H1 (cell line): ENCODE results near the gene GRIK2. TPM values are rescaled to one million over a fixed set of nuclear protein-coding genes. Genes with fewer than 3 reads are reported as not detected.
A peak's percentile ranks its signal among the peaks of the same experiment; 100 is the strongest.

Experiments
- CTCF ChIA-PET: fragments of 300-600 bp; sonication (Branson Sonifier 250); formaldehyde crosslinking; loops from one replicate; lab custom pipeline; 2021; ENCODE audit not compliant: partially characterized antibody; lab: Charles Lee
- POLR2A ChIA-PET: fragments of 300-600 bp; sonication (Branson Sonifier 250); formaldehyde crosslinking; loops from one replicate; lab custom pipeline; 2021; ENCODE audit warnings: inconsistent platforms; ENCODE audit not compliant: partially characterized antibody; lab: Charles Lee
- DNase-seq, 2 experiments: peaks; one replicate each; pipeline versions ENCODE4 v3.0.0 to v3.0.0-alpha.2; 2010 to 2022; ENCODE audit warnings: low spot score in 2 of 2, low read depth in 1 of 2, mixed read lengths in 1 of 2
- FAIRE-seq: peaks from 2 replicates; lab custom pipeline; 2011; peaks lifted over from hg19 to GRCh38; lab: Jason Lieb, UNC
- H2AFZ ChIP-seq: 2 replicates; pipeline ENCODE4 v1.8.1; 2012; ENCODE audit warnings: low read length, inconsistent platforms
- H2AK5ac ChIP-seq: 2 replicates; pipeline ENCODE4 v1.6.1; 2013; ENCODE audit warnings: low read depth, low read length
- H2BK120ac ChIP-seq: replicated peaks from 2 replicates; pipeline ENCODE3; 2013; ENCODE audit warnings: low read depth, low read length, inconsistent platforms
- H2BK12ac ChIP-seq: 2 replicates; pipeline ENCODE4 v1.6.1; 2013; ENCODE audit warnings: low read depth, low read length
- H2BK15ac ChIP-seq: 2 replicates; pipeline ENCODE4 v1.6.1; 2013; ENCODE audit warnings: low read length
- H2BK20ac ChIP-seq: 2 replicates; pipeline ENCODE4 v1.6.1; 2013; ENCODE audit warnings: low read length
- H2BK5ac ChIP-seq: 2 replicates; pipeline ENCODE4 v1.6.1; 2013; ENCODE audit warnings: low read depth, low read length
- H3K14ac ChIP-seq: 2 replicates; pipeline ENCODE4 v1.6.1; 2013; ENCODE audit warnings: inconsistent platforms; ENCODE audit not compliant: insufficient read length
- H3K18ac ChIP-seq: 2 replicates; pipeline ENCODE4 v1.6.1; 2013; ENCODE audit warnings: low read length; ENCODE audit errors: extremely low read depth
- H3K23ac ChIP-seq: 2 replicates; pipeline ENCODE4 v1.6.1; 2013; ENCODE audit warnings: inconsistent platforms; ENCODE audit not compliant: insufficient read length
- H3K23me2 ChIP-seq: 2 replicates; pipeline ENCODE4 v1.6.1; 2013; ENCODE audit warnings: low read depth, low read length
- H3K27ac ChIP-seq: 2 replicates; pipeline ENCODE4 v1.6.1; 2011; ENCODE audit warnings: low read depth, low read length, inconsistent platforms
- H3K27me3 ChIP-seq, 4 experiments: replicated peaks in 1 of 4; 1 replicate in 1 of 4; 2 replicates in 3 of 4; pipeline versions ENCODE4 v1.6.1 to v1.8.1; 2011 to 2013; ENCODE audit warnings: low read length in 3 of 4, mild to moderate bottlenecking in 3 of 4, inconsistent platforms in 2 of 4, mixed read lengths in 2 of 4, moderate library complexity in 1 of 4; ENCODE audit not compliant: control insufficient read depth in 3 of 4, insufficient read depth in 3 of 4; ENCODE audit errors: extremely low read depth in 1 of 4
- H3K36me3 ChIP-seq, 4 experiments: 2 replicates each; pipeline versions ENCODE4 v1.6.1 to v1.8.1; 2011 to 2013; ENCODE audit warnings: mild to moderate bottlenecking in 4 of 4, low read length in 3 of 4, moderate library complexity in 2 of 4, control low read depth in 1 of 4, inconsistent platforms in 1 of 4; ENCODE audit not compliant: insufficient read depth in 4 of 4, control insufficient read depth in 2 of 4
- H3K4ac ChIP-seq: replicated peaks from 2 replicates; pipeline ENCODE3; 2013; ENCODE audit warnings: low read length, low read depth, mixed read lengths, inconsistent platforms; ENCODE audit not compliant: insufficient read length
- H3K4me1 ChIP-seq, 4 experiments: replicated peaks in 1 of 4; 1 replicate in 1 of 4; 2 replicates in 3 of 4; pipeline versions ENCODE4 v1.6.1 to v1.8.1; 2011 to 2013; ENCODE audit warnings: low read length in 3 of 4, inconsistent platforms in 2 of 4, mixed read lengths in 1 of 4; ENCODE audit not compliant: insufficient read depth in 4 of 4, control insufficient read depth in 3 of 4
- H3K4me2 ChIP-seq, 2 experiments: 2 replicates each; pipeline versions ENCODE4 v1.6.1 to v1.8.1; 2011 to 2013; ENCODE audit warnings: low read depth in 2 of 2, low read length in 2 of 2, control low read depth in 1 of 2, inconsistent platforms in 1 of 2, mild to moderate bottlenecking in 1 of 2; ENCODE audit not compliant: insufficient read depth in 1 of 2
- H3K4me3 ChIP-seq, 4 experiments: fragments of 200-600, 300-600 bp in 1 of 4; sonication (generic), shearing (Covaris generic), sonication (Bioruptor Twin) in 1 of 4; 2 replicates each; pipeline versions ENCODE4 v1.5.1 to v1.8.1; 2011 to 2016; ENCODE audit warnings: low read length in 4 of 4, low read depth in 3 of 4, control low read depth in 2 of 4, inconsistent platforms in 2 of 4, mild to moderate bottlenecking in 2 of 4, mixed read lengths in 1 of 4, moderate library complexity in 1 of 4; ENCODE audit not compliant: insufficient read depth in 2 of 4; ENCODE audit errors: extremely low read depth in 1 of 4
- H3K56ac ChIP-seq: replicated peaks from 2 replicates; pipeline ENCODE3; 2013; ENCODE audit warnings: low read depth, mild to moderate bottlenecking, mixed read lengths, low read length, inconsistent platforms; ENCODE audit not compliant: insufficient read length
- H3K79me1 ChIP-seq: 2 replicates; pipeline ENCODE4 v1.6.1; 2013; ENCODE audit warnings: low read depth, low read length, control low read depth
- H3K79me2 ChIP-seq, 2 experiments: 2 replicates each; pipeline versions ENCODE4 v1.6.1 to v1.8.1; 2012 to 2013; ENCODE audit warnings: low read length in 2 of 2, mild to moderate bottlenecking in 2 of 2, inconsistent platforms in 1 of 2; ENCODE audit not compliant: insufficient read depth in 2 of 2, control insufficient read depth in 1 of 2
- H3K9ac ChIP-seq, 4 experiments: replicated peaks in 1 of 4; 1 replicate in 1 of 4; 2 replicates in 3 of 4; pipeline versions ENCODE4 v1.6.1 to v1.8.1; 2011 to 2013; ENCODE audit warnings: low read depth in 3 of 4, low read length in 3 of 4, control low read depth in 2 of 4, mild to moderate bottlenecking in 2 of 4, moderate library complexity in 2 of 4, inconsistent platforms in 1 of 4; ENCODE audit errors: extremely low read depth in 1 of 4
- H3K9me3 ChIP-seq, 2 experiments: 2 replicates each; pipeline versions ENCODE4 v1.6.1 to v1.8.1; 2012 to 2013; ENCODE audit warnings: mild to moderate bottlenecking in 2 of 2, moderate library complexity in 2 of 2, control low read depth in 1 of 2, inconsistent platforms in 1 of 2, low read depth in 1 of 2, low read length in 1 of 2, mixed read lengths in 1 of 2; ENCODE audit not compliant: insufficient read depth in 2 of 2
- H4K20me1 ChIP-seq, 2 experiments: replicated peaks in 1 of 2; 2 replicates each; pipeline versions ENCODE3 to v1.8.1; 2011 to 2013; ENCODE audit warnings: inconsistent platforms in 2 of 2, low read length in 2 of 2, mild to moderate bottlenecking in 1 of 2; ENCODE audit not compliant: insufficient read depth in 2 of 2, control insufficient read depth in 1 of 2
- H4K5ac ChIP-seq: 2 replicates; pipeline ENCODE4 v1.6.1; 2013; ENCODE audit warnings: low read length, low read depth, mixed read lengths, inconsistent platforms; ENCODE audit not compliant: insufficient read length
- H4K8ac ChIP-seq: 2 replicates; pipeline ENCODE4 v1.8.0; 2013; ENCODE audit warnings: mild to moderate bottlenecking, moderate library complexity, low read length, inconsistent platforms; ENCODE audit not compliant: insufficient read depth; ENCODE audit errors: extremely low read depth
- H4K91ac ChIP-seq: replicated peaks from 2 replicates; pipeline ENCODE3; 2013; ENCODE audit warnings: low read length, mixed read lengths, inconsistent platforms; ENCODE audit not compliant: insufficient read length
- CEBPB ChIP-seq: IDR thresholded peaks from 2 replicates; pipeline ENCODE4 v1.6.1; 2012; ENCODE audit warnings: low read depth, low read length
- CREB1 ChIP-seq: IDR thresholded peaks from 2 replicates; pipeline ENCODE4 v1.6.1; 2012; ENCODE audit warnings: inconsistent platforms
- GTF2F1 ChIP-seq: IDR thresholded peaks from 2 replicates; pipeline ENCODE4 v1.6.1; 2012; ENCODE audit warnings: low read depth, low read length, improper control_type of control experiment, borderline replicate concordance
- JUN ChIP-seq: IDR thresholded peaks from 2 replicates; pipeline ENCODE4 v1.6.1; 2011; ENCODE audit warnings: low read depth, mild to moderate bottlenecking, improper control_type of control experiment, low read length
- KDM4A ChIP-seq: IDR thresholded peaks from one replicate; pipeline ENCODE4 v1.7.1; 2012; ENCODE audit warnings: low read depth, mild to moderate bottlenecking, moderate library complexity, low read length, inconsistent platforms; ENCODE audit not compliant: severe bottlenecking
- POLR2AphosphoS5 ChIP-seq: IDR thresholded peaks from 2 replicates; pipeline ENCODE4 v1.6.1; 2011; ENCODE audit warnings: low read depth, low read length
- POU5F1 ChIP-seq: IDR thresholded peaks from 2 replicates; pipeline ENCODE4 v1.6.1; 2011; ENCODE audit warnings: low read depth, mild to moderate bottlenecking, low read length, moderate library complexity
- RXRA ChIP-seq: IDR thresholded peaks from 2 replicates; pipeline ENCODE4 v1.6.1; 2011; ENCODE audit warnings: low read depth, mild to moderate bottlenecking, low read length, moderate library complexity; ENCODE audit not compliant: insufficient read depth
- SIRT6 ChIP-seq: IDR thresholded peaks from one replicate; pipeline ENCODE4 v1.7.1; 2012; ENCODE audit warnings: low read length, inconsistent platforms
- SIX5 ChIP-seq: IDR thresholded peaks from 2 replicates; pipeline ENCODE4 v1.6.1; 2011; ENCODE audit warnings: mild to moderate bottlenecking, low read depth, low read length
- SP2 ChIP-seq: IDR thresholded peaks from 2 replicates; pipeline ENCODE4 v1.6.1; 2012; ENCODE audit warnings: mild to moderate bottlenecking, low read length, inconsistent platforms
- SP4 ChIP-seq: IDR thresholded peaks from 2 replicates; pipeline ENCODE4 v1.6.1; 2012; ENCODE audit warnings: low read length, inconsistent platforms
- WGBS, 2 experiments: shearing (Covaris generic) in 1 of 2; methylation state at CpG; one replicate each; pipeline versions ENCODE4 v1.1.6 to v1.1.7; 2013 to 2015; ENCODE audit warnings: low lambda C conversion rate in 2 of 2, mixed read lengths in 2 of 2, inconsistent platforms in 1 of 2, low coverage in 1 of 2, missing lambda C conversion rate in 1 of 2; ENCODE audit not compliant: insufficient replicate concordance in 2 of 2, insufficient coverage in 1 of 2, insufficient read length in 1 of 2; ENCODE audit errors: extremely low coverage in 1 of 2, missing lambda C conversion rate in 1 of 2; 5-methylcytosine and 5-hydroxymethylcytosine counted together
- polyA plus RNA-seq, 7 experiments: library from polyadenylated mRNA; depleted of rRNA in 3 of 7; stranded (reverse) in 5 of 7; unstranded in 2 of 7; fragments of >200 nt in 5 of 7; fragments of 200-250 nt in 2 of 7; gene quantifications; 1 replicate in 5 of 7; 2 replicates in 1 of 7; 4 replicates in 1 of 7; pipeline versions ENCODE4 v1.2.1 to v1.2.3, GENCODE V29; 2011 to 2013; ENCODE audit warnings: missing spikeins in 2 of 7, mixed read lengths in 2 of 7
- total RNA-seq: library from RNA; stranded (reverse); fragmentation: NEBNext Ultra II Directional; extraction: Animal tissue kit (Norgen Biotek cat#: 25700); gene quantifications from 2 replicates; pipeline ENCODE4 v1.2.1, GENCODE V29; 2021
- TF ChIP-seq, protein P1 (sequence below): IDR thresholded peaks from 2 replicates; pipeline ENCODE4 v1.6.1; 2012; ENCODE audit warnings: inconsistent platforms
- TF ChIP-seq, protein P2 (sequence below): IDR thresholded peaks from 2 replicates; pipeline ENCODE4 v1.6.1; 2011; ENCODE audit warnings: low read length, improper control_type of control experiment

GRIK2 gene
- total and polyA plus RNA-seq, 2 of the 8 experiments (the other 6 are each of a cell fraction or from before 2014, with no cell fraction given), result 1.8 to 2.2 TPM

DNA sequence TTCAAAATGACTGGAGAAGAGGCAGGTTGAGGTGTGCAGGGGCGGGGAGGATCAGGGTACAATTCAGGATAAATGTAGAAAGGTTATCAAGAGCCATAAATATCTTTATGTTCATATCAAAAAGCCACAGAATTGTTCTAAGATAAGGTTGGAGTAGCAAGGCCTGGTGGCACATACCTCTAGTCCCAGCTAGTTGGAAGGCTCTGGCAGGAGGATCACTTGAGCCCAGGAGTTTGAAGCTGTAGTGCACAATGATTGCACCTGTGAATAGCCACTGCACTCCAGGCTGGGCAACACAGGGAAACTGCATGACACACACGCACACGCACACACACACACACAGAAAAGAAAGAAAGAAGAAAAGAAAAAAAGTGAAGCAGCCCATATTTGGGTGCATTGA, 194.8 kb downstream of the GRIK2 start:
- 91% methylated on average over 3 of the region's 3 CpGs; no CpG with 5 or more reads in 1 of the 2 experiments for WGBS, 2 experiments
- Histone ChIP-seq H3K4me2 (no peak overlapping the region), H4K20me1 (no peaks in the 10 kb centered on the region), H3K4me3 (no peak overlapping the region), H3K36me3 (no peaks in the 10 kb centered on the region), H2BK120ac (no peak overlapping the region), H4K91ac (no peak overlapping the region), H3K4me1 (no peaks in the 10 kb centered on the region), H3K23ac (no peak overlapping the region), H3K4ac (no peak overlapping the region), H2BK12ac (0 out of 2 replicates have a peak overlapping the region, but pooled peaks have one; percentile 9), H2BK20ac (no peak overlapping the region), H3K14ac (no peak overlapping the region), H3K27me3 (no peaks in the 10 kb centered on the region), H3K9me3 (no peaks in the 10 kb centered on the region), H3K79me1 (no peaks in the 10 kb centered on the region), H3K56ac (no peak overlapping the region), H3K18ac (no peak overlapping the region), H3K27ac (no peak overlapping the region), H4K8ac (no peak overlapping the region), H2AK5ac (no peak overlapping the region), H3K79me2 (no peaks in the 10 kb centered on the region), H3K23me2 (no peaks in the 10 kb centered on the region; the same call in 1 of the 2 replicates), H4K5ac (no peak overlapping the region), H2BK15ac (no peak overlapping the region), H2BK5ac (no peak overlapping the region), H2AFZ (no peak overlapping the region), H3K9ac (no peak overlapping the region)
- FAIRE-seq (no peak), DNase-seq (no peak)
- POLR2A ChIA-PET, result no interaction called here
- CTCF ChIA-PET, result interaction anchor here (1.0 kb wide), 1 partner anchor 29 kb away, joined by 4 read pairs; no protein-coding TSS in a partner anchor
- no peak for TF ChIP-seq KDM4A
- TF ChIP-seq POU5F1, result no peak
- no peak for TF ChIP-seq SP4
- TF ChIP-seq SP2, result no peak
- TF ChIP-seq, protein P1, sequence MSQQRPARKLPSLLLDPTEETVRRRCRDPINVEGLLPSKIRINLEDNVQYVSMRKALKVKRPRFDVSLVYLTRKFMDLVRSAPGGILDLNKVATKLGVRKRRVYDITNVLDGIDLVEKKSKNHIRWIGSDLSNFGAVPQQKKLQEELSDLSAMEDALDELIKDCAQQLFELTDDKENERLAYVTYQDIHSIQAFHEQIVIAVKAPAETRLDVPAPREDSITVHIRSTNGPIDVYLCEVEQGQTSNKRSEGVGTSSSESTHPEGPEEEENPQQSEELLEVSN, result no peak
- TF ChIP-seq CREB1, result no peak
- TF ChIP-seq SIRT6, result no peak
- TF ChIP-seq, protein P2, sequence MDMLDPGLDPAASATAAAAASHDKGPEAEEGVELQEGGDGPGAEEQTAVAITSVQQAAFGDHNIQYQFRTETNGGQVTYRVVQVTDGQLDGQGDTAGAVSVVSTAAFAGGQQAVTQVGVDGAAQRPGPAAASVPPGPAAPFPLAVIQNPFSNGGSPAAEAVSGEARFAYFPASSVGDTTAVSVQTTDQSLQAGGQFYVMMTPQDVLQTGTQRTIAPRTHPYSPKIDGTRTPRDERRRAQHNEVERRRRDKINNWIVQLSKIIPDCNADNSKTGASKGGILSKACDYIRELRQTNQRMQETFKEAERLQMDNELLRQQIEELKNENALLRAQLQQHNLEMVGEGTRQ, result no peak
- TF ChIP-seq POLR2AphosphoS5, result no peak
- no peak for TF ChIP-seq RXRA
- TF ChIP-seq SIX5, result no peak
- no peak for TF ChIP-seq GTF2F1
- TF ChIP-seq CEBPB, result no peak
- no peak for TF ChIP-seq JUN
